GM12878 (cell line): ENCODE data around the gene SNW1. TPM values are rescaled to one million over a fixed set of nuclear protein-coding genes. Genes with fewer than 3 reads are reported as not detected.

Experiments used
- E2F8 ChIP-seq: fragments of 450-650 bp; IDR thresholded peaks from 2 replicates; pipeline ENCODE4 v1.6.1; 2018; ENCODE audit warnings: mild to moderate bottlenecking, low read depth, moderate library complexity; ENCODE audit not compliant: partially characterized antibody
- EED ChIP-seq: sonication (generic); IDR thresholded peaks from 2 replicates; pipeline ENCODE4 v1.6.1; 2016; ENCODE audit warnings: antibody characterized with exemption, low read depth
- ELK1 ChIP-seq: IDR thresholded peaks from 2 replicates; pipeline ENCODE4 v1.6.1; 2012; ENCODE audit warnings: low read depth, low read length, improper control_type of control experiment
- ETV6 ChIP-seq, 2 experiments: fragments of 450-650 bp in 1 of 2; IDR thresholded peaks in 1 of 2; conservative IDR thresholded peaks in 1 of 2; 2 replicates each; pipeline ENCODE4 v1.6.1; 2014; ENCODE audit warnings: antibody characterized with exemption in 1 of 2, borderline replicate concordance in 1 of 2, low read depth in 1 of 2, mild to moderate bottlenecking in 1 of 2, moderate library complexity in 1 of 2
- EZH2 ChIP-seq: IDR thresholded peaks from 2 replicates; pipeline ENCODE4 v1.6.1; 2012; ENCODE audit warnings: low read depth, mild to moderate bottlenecking, control low read depth, inconsistent platforms, low read length, borderline replicate concordance; ENCODE audit not compliant: control insufficient read depth
- IRF5 ChIP-seq: fragments of 450-650 bp; IDR thresholded peaks from 2 replicates; pipeline ENCODE4 v1.6.1; 2017; ENCODE audit warnings: borderline replicate concordance
- PBX3 ChIP-seq: IDR thresholded peaks from 2 replicates; pipeline ENCODE4 v1.6.1; 2011; ENCODE audit warnings: mild to moderate bottlenecking, low read depth, low read length, moderate library complexity; ENCODE audit not compliant: insufficient replicate concordance
- POLR2A ChIP-seq: IDR thresholded peaks from 2 replicates; pipeline ENCODE4 v1.6.1; 2011; ENCODE audit warnings: low read depth, mild to moderate bottlenecking, low read length
- SP1 ChIP-seq: IDR thresholded peaks from one replicate; pipeline ENCODE4 v1.6.1; 2011; ENCODE audit warnings: low read depth, low read length
- SREBF2 ChIP-seq: IDR thresholded peaks from 2 replicates; pipeline ENCODE4 v1.6.1; 2012; ENCODE audit warnings: mild to moderate bottlenecking, low read length
- ZBTB4 ChIP-seq: fragments of 450-650 bp; formaldehyde crosslinking; IDR thresholded peaks from 2 replicates; pipeline ENCODE4 v1.4.0; 2022; ENCODE audit warnings: mild to moderate bottlenecking, moderate library complexity
- ZNF384 ChIP-seq: IDR thresholded peaks from 2 replicates; pipeline ENCODE4 v1.6.1; 2012; ENCODE audit warnings: low read depth, mild to moderate bottlenecking, low read length, improper control_type of control experiment, borderline replicate concordance
- ZNF592 ChIP-seq: fragments of 450-650 bp; IDR thresholded peaks from 2 replicates; pipeline ENCODE4 v1.6.1; 2017; ENCODE audit warnings: mild to moderate bottlenecking, moderate library complexity
- polyA plus RNA-seq, 11 experiments: library from polyadenylated mRNA; depleted of rRNA in 4 of 11; unstranded in 6 of 11; stranded (reverse) in 5 of 11; fragments of >200 nt; fragmentation: Nextera tagmentation in 4 of 11; fragmentation: Illumina TruSeq in 1 of 11; extraction: Ambion mirVana in 4 of 11; extraction: Trizol in 1 of 11; gene quantifications; 1 replicate in 1 of 11; 2 replicates in 10 of 11; pipeline versions ENCODE4 v1.2.1 to v1.2.3, GENCODE V29; 2011 to 2016; ENCODE audit warnings: inconsistent platforms in 2 of 11, missing spikeins in 2 of 11, low read depth in 1 of 11
- total RNA-seq, 4 experiments: library from RNA; depleted of rRNA in 3 of 4; stranded (reverse); fragments of >200 nt in 3 of 4; fragmentation: Illumina TruSeq in 1 of 4; extraction: Trizol in 1 of 4; gene quantifications; 2 replicates each; pipeline versions ENCODE4 v1.2.1 to v1.2.3, GENCODE V29; 2013 to 2021

Gene SNW1
- total and polyA plus RNA-seq, 10 of the 15 experiments (the other 5 are each of a cell fraction or from before 2014, with no cell fraction given): 56.6 to 109 (median 75.7) TPM

- TF ChIP-seq E2F8: no peak
- no peak for TF ChIP-seq ZNF592
- no peak for TF ChIP-seq IRF5
- TF ChIP-seq ZNF384: no peak
- TF ChIP-seq EZH2: no peak
- no peak for TF ChIP-seq SREBF2
- TF ChIP-seq POLR2A: peak; percentile 88
- peak; percentile 82 for TF ChIP-seq PBX3
- no peak; the same call in 1 of the 2 replicates for TF ChIP-seq ELK1
- TF ChIP-seq ETV6 (conservative IDR thresholded peaks at IDR 0.05 in 1 of 2, IDR thresholded peaks at IDR 0.05 in 1 of 2; ENCODE audit: borderline replicate concordance in 1 of 2, low read depth in 1 of 2): no peak
- no peak for TF ChIP-seq ZBTB4 (CRISPR knock-in tag)
- no peak for TF ChIP-seq EED
- TF ChIP-seq SP1: peak; percentile 6
Observed at GRCh38 chr14:77760381-77761204, at the start of gene SNW1 (continued).
